Psoas muscle (tissue), 8 donors: ENCODE data around the gene NPHS2. TPM values are rescaled to one million over a fixed set of nuclear protein-coding genes. Genes with fewer than 3 reads are reported as not detected.

Experiments
- ATAC-seq, 4 donors: fragments of 200-7000 bp; cut with Tn5 transposase; one replicate each; pipeline ENCODE4 v1.9.1; 2020; ENCODE audit warnings: moderate library complexity in 3 of 4, mild to moderate bottlenecking in 2 of 4
- DNase-seq, 2 donors: peaks; one replicate each; pipeline ENCODE4 v3.0.0-alpha.2; 2020
- H3K27ac ChIP-seq: fragments of 200-600 bp; one replicate; pipeline ENCODE4 v1.8.0; 2022
- H3K27me3 ChIP-seq, 3 donors: fragments of 200-600 bp in 1 of 3; one replicate each; pipeline versions ENCODE4 v1.6.1 to v1.8.0; 2013 to 2022; ENCODE audit warnings: low read length in 2 of 3, mild to moderate bottlenecking in 2 of 3, moderate library complexity in 1 of 3; ENCODE audit not compliant: insufficient read depth in 3 of 3
- H3K36me3 ChIP-seq, 2 donors: fragments of 200-600 bp in 1 of 2; one replicate each; pipeline versions ENCODE4 v1.6.1 to v1.8.0; 2013 to 2022; ENCODE audit warnings: low read depth in 1 of 2, mild to moderate bottlenecking in 1 of 2, moderate library complexity in 1 of 2; ENCODE audit not compliant: insufficient read depth in 1 of 2
- H3K4me1 ChIP-seq: fragments of 200-600 bp; one replicate; pipeline ENCODE4 v1.8.0; 2022
- H3K4me3 ChIP-seq: fragments of 200-600 bp; one replicate; pipeline ENCODE4 v1.8.0; 2022; ENCODE audit warnings: mild to moderate bottlenecking
- H3K9me3 ChIP-seq: fragments of 200-600 bp; one replicate; pipeline ENCODE4 v1.8.0; 2022
- CTCF ChIP-seq: fragments of 200-600 bp; IDR thresholded peaks from one replicate; pipeline ENCODE4 v1.8.0; 2022; ENCODE audit warnings: antibody characterized with exemption
- WGBS, 3 donors: extraction: QIAGEN DNeasy Blood & Tissue Kit; methylation state at CpG; one replicate each; pipeline versions ENCODE4 v1.1.6 to v1.1.7; 2013; 5-methylcytosine and 5-hydroxymethylcytosine counted together
- intact Hi-C, 2 donors: fragments of 100-400 bp; cut with DNase I; formaldehyde crosslinking; loops; one replicate each; pipeline versions ENCODE4 v1.11.0 to v1.14.2; 2022
- polyA plus RNA-seq, 3 donors: library from polyadenylated mRNA; stranded (reverse); fragments of 200-250 nt; gene quantifications; one replicate each; pipeline ENCODE4 v1.2.3, GENCODE V29; 2013
- total RNA-seq, 4 donors: library from RNA; stranded (reverse); fragmentation: NEBNext Ultra II Directional in 2 of 4; extraction: Animal tissue kit (Norgen Biotek cat#: 25700) in 2 of 4; gene quantifications; one replicate each; pipeline versions ENCODE4 v1.2.1 to v1.2.4, GENCODE V29; 2021 to 2023
- donor health status: healthy with polysubstance abuse.
- donor health status: DM: no; HTN: no; CAD: no; lungs with moderate emphysema.
- donor health status: Bipolar disorder and iron deficiency.
- donor health status: healthy.
- donor health status: DM: yes; HTN: yes; CAD: no.
- donor health status: DM: no; HTN: no; CAD: no.
- donor health status: DM: no; HTN: no; CAD: no.
- donor health status: DM: yes; HTN: yes; CAD: no.

The NPHS2 gene
- total and polyA plus RNA-seq, 7 donors, result not detected

- DNase-seq, result no peak
- TF ChIP-seq CTCF, result no peak
- Histone ChIP-seq H3K36me3 (no peaks in the 10 kb centered on the region), H3K4me1 (no peaks in the 10 kb centered on the region), H3K4me3 (no peak overlapping the region), H3K27me3 (no peaks in the 10 kb centered on the region), H3K9me3 (no peaks in the 10 kb centered on the region), H3K27ac (no peak overlapping the region)
- WGBS, 3 donors, result 69 to 81% (median 72%) methylated on average over 1 of the region's 1 CpG
- no peak for ATAC-seq
- intact Hi-C loops, result no loop called here
Measured at GRCh38 chr1:179598631-179599030, 22.9 kb upstream of the NPHS2 start.

DNA sequence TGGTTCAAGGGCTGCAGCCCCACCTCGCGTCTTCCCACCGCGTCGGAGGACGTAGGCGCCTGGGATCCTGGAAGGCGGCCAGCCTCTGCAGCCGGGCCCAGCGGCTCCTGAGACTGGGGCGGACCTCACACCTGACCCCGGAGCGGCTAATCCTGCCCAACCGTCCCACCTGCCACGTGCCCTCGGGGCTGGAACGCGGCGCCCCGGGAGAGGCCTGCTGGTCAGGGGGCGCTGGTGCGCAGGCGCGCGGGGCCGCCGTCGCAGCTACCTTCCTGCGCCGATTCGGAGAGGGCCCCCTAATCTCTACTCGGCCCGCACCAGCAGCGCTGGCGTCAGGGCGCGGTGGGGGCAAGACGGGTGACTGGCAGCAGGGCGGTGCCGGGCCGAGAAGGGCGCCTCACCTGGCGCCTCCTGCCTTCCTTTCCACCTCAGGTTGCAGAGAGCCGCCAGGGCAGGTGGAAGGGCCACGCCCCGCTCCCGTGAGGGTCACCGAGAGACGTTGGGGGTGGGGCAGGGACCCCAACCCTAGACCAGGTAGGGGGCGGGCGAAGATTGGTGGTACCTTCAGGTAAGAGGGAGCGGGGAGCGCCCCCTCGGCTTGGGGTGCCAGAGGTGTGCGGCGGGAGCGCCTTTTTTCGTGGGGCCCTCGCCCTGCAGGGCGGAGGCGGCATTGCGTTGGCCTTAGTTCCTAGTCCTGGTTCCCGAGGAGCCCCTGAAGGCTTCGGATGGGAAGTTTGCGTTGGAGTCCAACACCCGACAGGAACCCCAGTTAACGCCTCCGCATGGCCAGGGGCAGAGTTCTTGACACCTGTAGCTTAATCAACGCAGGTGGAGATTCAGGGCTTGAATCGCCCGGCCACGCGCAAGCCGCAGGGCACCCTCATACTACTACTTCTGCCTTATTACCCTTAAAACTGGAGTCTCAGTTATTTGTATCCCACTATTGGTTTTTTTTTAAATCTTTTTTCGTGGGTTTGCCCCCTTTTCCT lies 16.1 kb upstream of the NPHS2 start, which contains the start of gene TDRD5:
TDRD5 (plus strand) TSS at position 241 of the 989 bp plus-strand sequence. CDS start 784 bp downstream, outside the sequence.
- no peak within 1 kb of the TSS for H3K4me3 ChIP-seq
- no peak within 1 kb of the TSS for H3K27ac ChIP-seq
- H3K4me1 ChIP-seq, result no peaks in the 10 kb centered on the region
- no peaks in the 10 kb centered on the region for H3K9me3 ChIP-seq
- no peaks in the 10 kb centered on the region for H3K36me3 ChIP-seq
- WGBS, 3 donors, result 15 to 16% (median 15%) methylated on average over 65 to 75 of the region's 75 CpGs
- DNase-seq, result no peak
- intact Hi-C loops, result no loop called here
- TF ChIP-seq CTCF, result no peak
- peaks cover 0 to 26% (median 8%) of the 10 kb centered on the region in 3 donors for H3K27me3 ChIP-seq
- no peak for ATAC-seq

DNA sequence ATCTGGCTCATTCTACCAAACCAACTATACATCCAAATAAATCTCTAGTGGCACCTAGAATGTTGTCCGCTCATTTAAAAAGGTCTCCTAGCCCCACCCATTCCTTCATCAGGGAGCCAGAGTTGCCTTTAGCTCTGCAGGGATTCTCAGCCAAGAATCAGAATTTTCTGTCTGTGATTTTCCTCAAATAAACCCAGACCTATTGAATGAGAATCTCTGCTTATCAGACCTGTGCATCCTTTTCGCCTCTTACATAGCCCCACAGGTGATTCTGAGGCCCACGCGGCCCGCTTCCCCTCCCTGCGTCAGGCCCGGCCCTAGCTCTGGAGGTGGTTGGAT lies 15.5 kb upstream of the NPHS2 start:
- Histone ChIP-seq H3K4me1 (no peaks in the 10 kb centered on the region), H3K9me3 (no peaks in the 10 kb centered on the region), H3K27me3 (peaks cover 0 to 32% (median 8%) of the 10 kb centered on the region in 3 donors), H3K36me3 (no peaks in the 10 kb centered on the region), H3K4me3 (no peak overlapping the region), H3K27ac (no peak overlapping the region)
- intact Hi-C loops, result no loop called here
- DNase-seq (no peak), ATAC-seq (no peak)
- WGBS, 3 donors, result 34 to 42% (median 39%) methylated on average over 7 of the region's 7 CpGs
- TF ChIP-seq CTCF, result no peak

GRCh38 chr1:179590671-179591070 lies 14.9 kb upstream of the NPHS2 start:
- DNase-seq (no peak), ATAC-seq (no peak)
- Histone ChIP-seq H3K36me3 (no peaks in the 10 kb centered on the region), H3K27me3 (peaks cover 0 to 38% (median 8%) of the 10 kb centered on the region in 3 donors), H3K9me3 (no peaks in the 10 kb centered on the region), H3K27ac (no peak overlapping the region), H3K4me3 (no peak overlapping the region), H3K4me1 (no peaks in the 10 kb centered on the region)
- WGBS, 3 donors, result 81 to 84% (median 83%) methylated on average over 11 of the region's 11 CpGs
- no peak for TF ChIP-seq CTCF
- intact Hi-C loops, result no loop called here
